Peyer's patch (tissue), 4 donors: ENCODE results near the gene IFITM1.

Experiments used
- CTCF ChIP-seq, 6 experiments: fragments of 450-650 bp in 4 of 6; fragments of 200-600 bp in 2 of 6; sonication (generic) in 1 of 6; IDR thresholded peaks; one replicate each; pipeline ENCODE4 v1.5.1; 2017 to 2019; ENCODE audit warnings: antibody characterized with exemption in 6 of 6, mild to moderate bottlenecking in 3 of 6, moderate library complexity in 1 of 6
- POLR2A ChIP-seq, 2 donors: fragments of 450-650 bp; IDR thresholded peaks; one replicate each; pipeline ENCODE4 v1.5.1; 2017; ENCODE audit warnings: antibody characterized with exemption in 2 of 2, mild to moderate bottlenecking in 2 of 2, moderate library complexity in 2 of 2

GRCh38 chr11:362642-363442, 49.0 kb downstream of the IFITM1 start:
- TF ChIP-seq CTCF (IDR thresholded peaks at IDR 0.05) (no peak), POLR2A (IDR thresholded peaks at IDR 0.05) (no peak)
